Endothelial cell of umbilical vein (primary cell): ENCODE results near the gene SSH2. TPM values are rescaled to one million over a fixed set of nuclear protein-coding genes. Genes with fewer than 3 reads are reported as not detected.

Source experiments
- BruUV-seq: library from RNA; stranded (reverse); fragments of 400-500 nt; replicated peaks from 2 replicates; lab custom pipeline; 2021; lab: Mats Ljungman, UMichigan
- CTCF ChIA-PET: fragments of 300-600, 350-600 bp; sonication (Branson Sonifier 250); formaldehyde crosslinking; loops from one replicate; lab custom pipeline; 2021; ENCODE audit warnings: antibody characterized with exemption, inconsistent platforms; lab: Charles Lee
- POLR2A ChIA-PET: fragments of 300-600, 350-600 bp; sonication (Branson Sonifier 250); formaldehyde crosslinking; loops from one replicate; lab custom pipeline; 2021; ENCODE audit warnings: antibody characterized with exemption, inconsistent platforms; lab: Charles Lee
- DNase-seq: peaks from one replicate; pipeline ENCODE4 v3.0.0-alpha.2; 2011; ENCODE audit warnings: low read depth, low spot score
- FAIRE-seq: peaks from 2 replicates; lab custom pipeline; 2011; peaks lifted over from hg19 to GRCh38; lab: Jason Lieb, UNC
- H2AFZ ChIP-seq: 2 replicates; pipeline ENCODE4 v1.6.0; 2012; ENCODE audit warnings: low read depth, low read length, control low read depth, inconsistent platforms
- H3K27ac ChIP-seq: 2 replicates; pipeline ENCODE4 v1.5.1; 2011; ENCODE audit warnings: low read depth, mild to moderate bottlenecking, control low read depth, low read length, moderate library complexity; ENCODE audit not compliant: insufficient read depth
- H3K27me3 ChIP-seq, 2 experiments: 2 replicates each; pipeline versions ENCODE4 v1.6.0 to v1.6.1; 2011; ENCODE audit warnings: low read length in 2 of 2, mixed read lengths in 1 of 2; ENCODE audit not compliant: control insufficient read depth in 2 of 2, insufficient read depth in 2 of 2
- H3K36me3 ChIP-seq, 2 experiments: 2 replicates in 1 of 2; 3 replicates in 1 of 2; pipeline ENCODE4 v1.5.1; 2011; ENCODE audit warnings: low read length in 2 of 2, mild to moderate bottlenecking in 1 of 2, moderate library complexity in 1 of 2; ENCODE audit not compliant: control insufficient read depth in 2 of 2, insufficient read depth in 2 of 2; ENCODE audit errors: extremely low read depth in 1 of 2
- H3K4me1 ChIP-seq: 3 replicates; pipeline ENCODE4 v1.5.1; 2011; ENCODE audit warnings: mild to moderate bottlenecking, low read length; ENCODE audit not compliant: control insufficient read depth, insufficient read depth; ENCODE audit errors: extremely low read depth
- H3K4me2 ChIP-seq: 2 replicates; pipeline ENCODE4 v1.6.1; 2011; ENCODE audit warnings: low read length, control low read depth, mixed read lengths; ENCODE audit not compliant: insufficient read depth
- H3K4me3 ChIP-seq, 3 experiments: fragments of 200-600 bp in 1 of 3; sonication (generic), shearing (Covaris generic) in 1 of 3; replicated peaks in 1 of 3; 2 replicates each; pipeline ENCODE4 v1.5.1; 2011 to 2016; ENCODE audit warnings: control low read depth in 3 of 3, low read length in 3 of 3, mild to moderate bottlenecking in 2 of 3, inconsistent platforms in 1 of 3, low read depth in 1 of 3, moderate library complexity in 1 of 3; ENCODE audit not compliant: insufficient read depth in 1 of 3
- H3K79me2 ChIP-seq: 2 replicates; pipeline ENCODE4 v1.6.0; 2012; ENCODE audit warnings: low read length, inconsistent platforms; ENCODE audit not compliant: control insufficient read depth, insufficient read depth
- H3K9ac ChIP-seq: replicated peaks from 2 replicates; pipeline ENCODE3; 2011; ENCODE audit warnings: low read length, control low read depth; ENCODE audit not compliant: insufficient read depth; ENCODE audit errors: extremely low read depth
- H3K9me1 ChIP-seq: replicated peaks from 3 replicates; pipeline ENCODE4 v1.6.0; 2011; ENCODE audit warnings: mild to moderate bottlenecking, low read length; ENCODE audit not compliant: control insufficient read depth, insufficient read depth; ENCODE audit errors: extremely low read depth
- H3K9me3 ChIP-seq: replicated peaks from 2 replicates; pipeline ENCODE4 v1.5.1; 2012; ENCODE audit warnings: low read length, inconsistent platforms; ENCODE audit not compliant: control insufficient read depth, insufficient read depth
- H4K20me1 ChIP-seq: replicated peaks from 2 replicates; pipeline ENCODE3; 2011; ENCODE audit warnings: mild to moderate bottlenecking, low read length; ENCODE audit not compliant: control insufficient read depth, insufficient read depth; ENCODE audit errors: extremely low read depth
- EZH2 ChIP-seq: IDR thresholded peaks from 2 replicates; pipeline ENCODE4 v1.6.1; 2012; ENCODE audit warnings: borderline replicate concordance, low read depth, mild to moderate bottlenecking, moderate library complexity, low read length, inconsistent platforms; ENCODE audit not compliant: severe bottlenecking
- FOS ChIP-seq: IDR thresholded peaks from 2 replicates; pipeline ENCODE4 v1.6.1; 2011; ENCODE audit warnings: mild to moderate bottlenecking, low read length, moderate library complexity, borderline replicate concordance; ENCODE audit not compliant: insufficient read depth
- GATA2 ChIP-seq: IDR thresholded peaks from 2 replicates; pipeline ENCODE4 v1.7.0; 2011; ENCODE audit warnings: low read depth, mild to moderate bottlenecking, moderate library complexity, mixed read lengths, low read length; ENCODE audit not compliant: insufficient read length, insufficient read depth
- MYC ChIP-seq: IDR thresholded peaks from one replicate; pipeline ENCODE4 v1.6.1; 2011; ENCODE audit warnings: mild to moderate bottlenecking, low read depth, low read length
- POLR2A ChIP-seq: IDR thresholded peaks from 2 replicates; pipeline ENCODE4 v1.6.1; 2012; ENCODE audit warnings: low read depth, mild to moderate bottlenecking, control low read depth, low read length
- POLR2AphosphoS5 ChIP-seq: IDR thresholded peaks from 2 replicates; pipeline ENCODE4 v1.6.1; 2012; ENCODE audit warnings: low read depth, mild to moderate bottlenecking, control low read depth, low read length, moderate library complexity; ENCODE audit not compliant: insufficient read depth
- dilution Hi-C: fragments of 300-500 bp; cut with MboI; formaldehyde crosslinking; loops from one replicate; pipeline ENCODE4 v1.15.0; 2019; ENCODE audit warnings: low sequenced_read_pairs; ENCODE audit not compliant: extremely low pct_ligation_motif_present
- intact Hi-C: fragments of 100-400 bp; cut with micrococcal nuclease; formaldehyde crosslinking; loops from one replicate; pipeline ENCODE4 v1.10.0; 2022
- polyA plus RNA-seq, 4 experiments: library from polyadenylated mRNA; depleted of rRNA in 3 of 4; stranded (reverse) in 3 of 4; unstranded in 1 of 4; fragments of >200 nt; gene quantifications; 2 replicates each; pipeline versions ENCODE4 v1.2.1 to v1.2.3, GENCODE V29; 2011 to 2012; ENCODE audit warnings: missing spikeins in 1 of 4
- total RNA-seq: library from RNA; stranded (reverse); gene quantifications from 2 replicates; pipeline ENCODE4 v1.2.3, GENCODE V29; 2021
- TF ChIP-seq, protein P1 (sequence below), 2 donors: IDR thresholded peaks; 1 replicate in 1 of 2; 2 replicates in 1 of 2; pipeline ENCODE4 v1.5.1; 2011; ENCODE audit warnings: low read length in 2 of 2, mild to moderate bottlenecking in 2 of 2, moderate library complexity in 2 of 2, control low read depth in 1 of 2, inconsistent platforms in 1 of 2, low read depth in 1 of 2; ENCODE audit not compliant: insufficient read depth in 1 of 2; ENCODE audit errors: extremely low read depth in 1 of 2
- TF ChIP-seq, protein P2 (sequence below): IDR thresholded peaks from 2 replicates; pipeline ENCODE4 v1.6.1; 2011; ENCODE audit not compliant: insufficient read depth, insufficient read length

Gene SSH2
- total and polyA plus RNA-seq, 2 donors (not counting 3 experiments of a cell fraction or from before 2014, with no cell fraction given) = 24.6 to 60.9 TPM

DNA sequence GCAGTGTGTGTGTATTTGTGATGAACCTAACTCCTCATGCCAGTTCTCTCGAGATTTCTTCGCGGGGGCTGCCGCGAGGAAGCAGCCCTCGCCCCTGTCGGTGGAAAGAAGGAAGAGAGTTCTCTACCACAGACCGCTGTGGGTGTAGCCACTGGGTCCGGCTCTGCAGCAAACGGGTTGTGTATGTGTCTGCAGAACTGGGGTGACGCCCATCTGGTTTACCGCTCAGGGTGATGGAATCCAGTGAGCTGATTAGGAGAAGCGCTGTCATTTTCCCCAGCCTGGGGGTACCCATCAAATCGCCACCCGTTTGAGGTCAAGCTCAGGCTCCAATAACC is 315.0 kb downstream of the SSH2 start:
- CTCF ChIA-PET = interaction anchor here (0.6 to 6.9 kb wide), 10 partner anchors 20 to 478 kb away, joined by 3 to 120 read pairs (median 6); partner anchors contain the start of genes ABHD15, ANKRD13B, SSH2 and TP53I13
- dilution Hi-C loops (no loop called here), intact Hi-C loops (loop anchor here (1.0 to 5.0 kb wide), 3 partner anchors 48 to 478 kb away; partner anchors contain the start of genes ABHD15 and TP53I13)
- POLR2A ChIA-PET = interaction anchor here (1.6 kb wide), 1 partner anchor 321 kb away, joined by 5 read pairs; the partner anchor contains the start of gene NUFIP2
- Histone ChIP-seq H3K9me1 (no peaks in the 10 kb centered on the region), H4K20me1 (no peaks in the 10 kb centered on the region), H2AFZ (peak overlapping the region; percentile 34), H3K4me2 (peak overlapping the region; percentile 55), H3K36me3 (peaks cover 0 to 1% of the 10 kb centered on the region in 2 experiments), H3K27ac (no peak overlapping the region), H3K4me1 (peaks cover 31% of the 10 kb centered on the region), H3K79me2 (no peaks in the 10 kb centered on the region), H3K9ac (no peak overlapping the region), H3K27me3 (no peaks in the 10 kb centered on the region), H3K4me3 (peak overlapping the region in 1 of 3 experiments; percentile 18), H3K9me3 (no peaks in the 10 kb centered on the region)
- FAIRE-seq (no peak), DNase-seq (no peak)
- BruUV-seq = no TSS peak
- TF ChIP-seq MYC (no peak), POLR2AphosphoS5 (no peak), GATA2 (no peak), POLR2A (no peak), FOS (no peak), EZH2 (no peak)
- TF ChIP-seq, protein P1, sequence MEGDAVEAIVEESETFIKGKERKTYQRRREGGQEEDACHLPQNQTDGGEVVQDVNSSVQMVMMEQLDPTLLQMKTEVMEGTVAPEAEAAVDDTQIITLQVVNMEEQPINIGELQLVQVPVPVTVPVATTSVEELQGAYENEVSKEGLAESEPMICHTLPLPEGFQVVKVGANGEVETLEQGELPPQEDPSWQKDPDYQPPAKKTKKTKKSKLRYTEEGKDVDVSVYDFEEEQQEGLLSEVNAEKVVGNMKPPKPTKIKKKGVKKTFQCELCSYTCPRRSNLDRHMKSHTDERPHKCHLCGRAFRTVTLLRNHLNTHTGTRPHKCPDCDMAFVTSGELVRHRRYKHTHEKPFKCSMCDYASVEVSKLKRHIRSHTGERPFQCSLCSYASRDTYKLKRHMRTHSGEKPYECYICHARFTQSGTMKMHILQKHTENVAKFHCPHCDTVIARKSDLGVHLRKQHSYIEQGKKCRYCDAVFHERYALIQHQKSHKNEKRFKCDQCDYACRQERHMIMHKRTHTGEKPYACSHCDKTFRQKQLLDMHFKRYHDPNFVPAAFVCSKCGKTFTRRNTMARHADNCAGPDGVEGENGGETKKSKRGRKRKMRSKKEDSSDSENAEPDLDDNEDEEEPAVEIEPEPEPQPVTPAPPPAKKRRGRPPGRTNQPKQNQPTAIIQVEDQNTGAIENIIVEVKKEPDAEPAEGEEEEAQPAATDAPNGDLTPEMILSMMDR (IDR thresholded peaks at IDR 0.05; ENCODE audit: extremely low read depth in 1 of 2, insufficient read depth in 1 of 2, low read depth in 1 of 2, low read length in 2 of 2) = no peak
- TF ChIP-seq, protein P2, sequence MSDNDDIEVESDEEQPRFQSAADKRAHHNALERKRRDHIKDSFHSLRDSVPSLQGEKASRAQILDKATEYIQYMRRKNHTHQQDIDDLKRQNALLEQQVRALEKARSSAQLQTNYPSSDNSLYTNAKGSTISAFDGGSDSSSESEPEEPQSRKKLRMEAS = no peak
